Mesothelial cell of epicardium (in vitro differentiated cells): ENCODE data around the gene SOX18. TPM values are rescaled to one million over a fixed set of nuclear protein-coding genes. Genes with fewer than 3 reads are reported as not detected.
"Not testable (repeated sequence)": the region's sequence is repeated elsewhere in the genome, so short reads cannot be mapped to it uniquely, and the experiment has no call there.

Experiments
- DNase-seq, 2 experiments: peaks; one replicate each; pipeline ENCODE4 v3.0.0; 2021; ENCODE audit warnings: low spot score in 2 of 2; ENCODE audit not compliant: unreplicated experiment in 2 of 2
- H3K27ac Mint-ChIP-seq: 2 replicates; pipeline ENCODE4 v1.8.0; 2021; ENCODE audit warnings: mixed read lengths
- H3K27me3 Mint-ChIP-seq: 2 replicates; pipeline ENCODE4 v1.8.0; 2021; ENCODE audit warnings: low read depth, mixed read lengths
- H3K36me3 Mint-ChIP-seq: 2 replicates; pipeline ENCODE4 v1.8.0; 2021; ENCODE audit warnings: mixed read lengths
- H3K4me1 Mint-ChIP-seq: 2 replicates; pipeline ENCODE4 v1.8.0; 2021; ENCODE audit warnings: mixed read lengths
- H3K4me3 Mint-ChIP-seq: 2 replicates; pipeline ENCODE4 v1.8.0; 2021; ENCODE audit warnings: mild to moderate bottlenecking, moderate library complexity, mixed read lengths
- H3K9me3 Mint-ChIP-seq: 2 replicates; pipeline ENCODE4 v1.8.0; 2021; ENCODE audit warnings: mixed read lengths
- CTCF ChIP-seq: fragments of 200-600 bp; sonication (generic); IDR thresholded peaks from one replicate; pipeline ENCODE4 v1.5.0; 2021; ENCODE audit warnings: antibody characterized with exemption; ENCODE audit not compliant: unreplicated experiment
- total RNA-seq: library from RNA; stranded (reverse); gene quantifications from 3 replicates; pipeline ENCODE4 v1.2.1, GENCODE V29; 2021

The SOX18 gene
- total RNA-seq, 1 donor from 2014 or later = 0.34 TPM

DNA sequence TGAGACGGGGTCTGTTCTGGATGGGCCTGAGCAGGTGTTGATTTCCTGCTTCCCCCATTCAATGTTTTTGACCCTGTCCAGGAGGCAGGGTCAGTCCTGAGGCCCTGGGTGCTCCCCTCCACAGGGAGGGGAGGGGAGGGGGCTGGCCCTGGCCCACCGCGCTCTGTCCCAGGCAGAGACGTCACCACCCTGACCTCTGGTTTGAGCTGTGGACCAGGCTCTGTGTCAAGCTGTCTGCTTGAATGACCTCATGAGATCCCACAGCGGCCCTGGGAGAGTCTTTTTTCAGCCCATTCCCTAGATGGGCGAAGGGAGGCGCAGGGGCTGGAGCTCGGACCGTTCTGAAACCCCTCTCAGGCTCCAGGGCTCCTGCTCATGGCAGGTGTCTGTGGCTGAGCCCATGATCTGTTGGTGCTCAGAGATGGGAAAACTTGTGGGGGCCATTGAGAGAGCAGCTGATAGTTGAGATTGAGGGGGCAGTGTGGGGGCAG, 43.6 kb upstream of the SOX18 start:
- Mint-ChIP-seq H3K4me3 (no peak overlapping the region), H3K27ac (no peak overlapping the region), H3K36me3 (no peaks in the 10 kb centered on the region), H3K9me3 (peaks cover 5% of the 10 kb centered on the region), H3K4me1 (peaks cover 1% of the 10 kb centered on the region), H3K27me3 (peaks cover 36% of the 10 kb centered on the region)
- no peak for TF ChIP-seq CTCF
- no peak for DNase-seq

GRCh38 chr20:64092258-64093012, 43.0 kb upstream of the SOX18 start:
- Mint-ChIP-seq H3K27ac (no peak overlapping the region), H3K36me3 (no peaks in the 10 kb centered on the region), H3K4me3 (no peak overlapping the region), H3K4me1 (peaks cover 1% of the 10 kb centered on the region), H3K9me3 (peaks cover 5% of the 10 kb centered on the region), H3K27me3 (peaks cover 42% of the 10 kb centered on the region)
- no peak for DNase-seq
- TF ChIP-seq CTCF = no peak

GRCh38 chr20:64091770-64092169, 42.3 kb upstream of the SOX18 start:
- peaks cover 43% of the 10 kb centered on the region for H3K27me3 Mint-ChIP-seq
- H3K4me1 Mint-ChIP-seq = peaks cover 1% of the 10 kb centered on the region
- H3K9me3 Mint-ChIP-seq = peaks cover 2% of the 10 kb centered on the region
- H3K36me3 Mint-ChIP-seq = no peaks in the 10 kb centered on the region
- TF ChIP-seq CTCF = no peak
- H3K4me3 Mint-ChIP-seq = no peak overlapping the region
- DNase-seq = no peak
- H3K27ac Mint-ChIP-seq = no peak overlapping the region

- no peaks in the 10 kb centered on the region for H3K36me3 Mint-ChIP-seq
- no peak for TF ChIP-seq CTCF
- no peaks in the 10 kb centered on the region for H3K9me3 Mint-ChIP-seq
- H3K4me1 Mint-ChIP-seq = peaks cover 1% of the 10 kb centered on the region
- peaks cover 47% of the 10 kb centered on the region for H3K27me3 Mint-ChIP-seq
- no peak overlapping the region for H3K27ac Mint-ChIP-seq
- no peak for DNase-seq
- H3K4me3 Mint-ChIP-seq = no peak overlapping the region
Measured at GRCh38 chr20:64091340-64091739, 41.9 kb upstream of the SOX18 start.

GRCh38 chr20:64090165-64090564, 40.7 kb upstream of the SOX18 start:
- H3K4me1 Mint-ChIP-seq = peaks cover 1% of the 10 kb centered on the region
- no peak overlapping the region for H3K4me3 Mint-ChIP-seq
- H3K27ac Mint-ChIP-seq = no peak overlapping the region
- TF ChIP-seq CTCF = no peak
- peaks cover 59% of the 10 kb centered on the region for H3K27me3 Mint-ChIP-seq
- no peaks in the 10 kb centered on the region for H3K9me3 Mint-ChIP-seq
- H3K36me3 Mint-ChIP-seq = no peaks in the 10 kb centered on the region
- no peak for DNase-seq

GRCh38 chr20:64088586-64088985, 39.1 kb upstream of the SOX18 start:
- not testable (repeated sequence) for H3K36me3 Mint-ChIP-seq, H3K4me3 Mint-ChIP-seq, H3K4me1 Mint-ChIP-seq, H3K9me3 Mint-ChIP-seq, H3K27ac Mint-ChIP-seq, DNase-seq
- H3K27me3 Mint-ChIP-seq = peaks cover 70% of the 10 kb centered on the region

GRCh38 chr20:64087226-64087825, 37.9 kb upstream of the SOX18 start:
- not testable (repeated sequence) for H3K9me3 Mint-ChIP-seq, H3K4me1 Mint-ChIP-seq, DNase-seq, H3K4me3 Mint-ChIP-seq, H3K27ac Mint-ChIP-seq, H3K36me3 Mint-ChIP-seq
- H3K27me3 Mint-ChIP-seq = peaks cover 74% of the 10 kb centered on the region
